Endometrial microvascular endothelial cells (primary cell): Measurements from ENCODE around the gene RINT1. TPM values are rescaled to one million over a fixed set of nuclear protein-coding genes. Genes with fewer than 3 reads are reported as not detected.

Source experiments
- total RNA-seq: library from RNA; depleted of rRNA; stranded (reverse); fragments of >200 nt; gene quantifications from one replicate; pipeline ENCODE4 v1.2.3, GENCODE V29; 2015; ENCODE audit errors: inconsistent ontology term

RINT1 gene
- total RNA-seq, 1 donor from 2014 or later, result 18.5 TPM

Other genes with a start within 250 kb of the RINT1 start
- 32.5 TPM for gene SRPK2, start 143.3 kb upstream of the RINT1 start, total RNA-seq
- gene PUS7, start 9.9 kb upstream of the RINT1 start, total RNA-seq, result 26.9 TPM
- gene EFCAB10, start 49.3 kb downstream of the RINT1 start, total RNA-seq, result not detected